GM23338 (cell line): ENCODE data around the gene ADPGK. TPM values are rescaled to one million over a fixed set of nuclear protein-coding genes. Genes with fewer than 3 reads are reported as not detected.

Source experiments
- ATAC-seq: fragments of 200-7000 bp; cut with Tn5 transposase; 3 replicates; pipeline ENCODE4 v1.9.1; 2020
- DNase-seq: peaks from one replicate; pipeline ENCODE4 v3.0.0-alpha.2; 2015; ENCODE audit warnings: low spot score
- H2AFZ ChIP-seq: fragments of 200-600 bp; sonication (generic); 2 replicates; pipeline ENCODE4 v1.8.0; 2016; ENCODE audit warnings: antibody characterized with exemption, mild to moderate bottlenecking, moderate library complexity
- H3F3A ChIP-seq: fragments of 200-600 bp; sonication (generic); replicated peaks from 2 replicates; pipeline ENCODE4 v1.8.0; 2017; ENCODE audit warnings: antibody characterized with exemption, mixed run types, low read depth
- H3K27ac ChIP-seq: fragments of 200-600 bp; sonication (generic); 2 replicates; pipeline ENCODE4 v1.6.1; 2016; ENCODE audit warnings: low read depth
- H3K27me3 ChIP-seq: fragments of 200-600 bp; sonication (generic); 2 replicates; pipeline ENCODE4 v1.8.0; 2016; ENCODE audit warnings: mild to moderate bottlenecking, mixed run types, moderate library complexity; ENCODE audit not compliant: insufficient read depth
- H3K36me3 ChIP-seq: fragments of 200-600 bp; sonication (generic); 2 replicates; pipeline ENCODE4 v1.8.0; 2016; ENCODE audit warnings: mild to moderate bottlenecking; ENCODE audit not compliant: insufficient read depth
- H3K4me1 ChIP-seq: fragments of 200-600 bp; sonication (generic); 2 replicates; pipeline ENCODE4 v1.8.0; 2016; ENCODE audit warnings: mild to moderate bottlenecking, moderate library complexity; ENCODE audit not compliant: insufficient read depth
- H3K4me2 ChIP-seq: fragments of 200-600 bp; sonication (generic); 2 replicates; pipeline ENCODE4 v1.7.1; 2017; ENCODE audit warnings: mixed run types
- H3K4me3 ChIP-seq: fragments of 200-600 bp; sonication (generic); 2 replicates; pipeline ENCODE4 v1.6.1; 2016; ENCODE audit warnings: mixed run types
- H3K79me2 ChIP-seq: fragments of 200-600 bp; sonication (generic); replicated peaks from 2 replicates; pipeline ENCODE4 v1.8.0; 2017; ENCODE audit warnings: mild to moderate bottlenecking; ENCODE audit not compliant: insufficient read depth
- H3K9me2 ChIP-seq: fragments of 200-600 bp; sonication (generic); 2 replicates; pipeline ENCODE4 v1.8.0; 2017; ENCODE audit not compliant: insufficient read depth
- H4K20me1 ChIP-seq: fragments of 200-600 bp; sonication (generic); replicated peaks from 2 replicates; pipeline ENCODE4 v1.8.0; 2017; ENCODE audit warnings: mild to moderate bottlenecking; ENCODE audit not compliant: insufficient read depth
- H3K27ac Mint-ChIP-seq: 2 replicates; pipeline ENCODE4 v1.8.0; 2020; ENCODE audit warnings: inconsistent platforms, mild to moderate bottlenecking, moderate library complexity, mixed read lengths
- H3K27me3 Mint-ChIP-seq: 3 replicates; pipeline ENCODE4 v1.8.0; 2022; ENCODE audit warnings: low read depth, mild to moderate bottlenecking, moderate library complexity, mixed read lengths, inconsistent platforms; ENCODE audit not compliant: insufficient read depth, poor library complexity
- H3K36me3 Mint-ChIP-seq: 3 replicates; pipeline ENCODE4 v1.8.0; 2021; ENCODE audit warnings: low read depth, mild to moderate bottlenecking, inconsistent platforms, moderate library complexity, mixed read lengths
- H3K4me1 Mint-ChIP-seq: 3 replicates; pipeline ENCODE4 v1.8.0; 2020; ENCODE audit warnings: mild to moderate bottlenecking, inconsistent platforms, mixed read lengths
- H3K4me3 Mint-ChIP-seq: 3 replicates; pipeline ENCODE4 v1.8.0; 2021; ENCODE audit warnings: moderate library complexity, mild to moderate bottlenecking, inconsistent platforms, mixed read lengths
- H3K9me3 Mint-ChIP-seq: 3 replicates; pipeline ENCODE4 v1.8.0; 2020; ENCODE audit warnings: moderate library complexity, mild to moderate bottlenecking, inconsistent platforms, mixed read lengths
- CREB1 ChIP-seq: fragments of 250-450 bp; sonication (Bioruptor Pico); IDR thresholded peaks from 2 replicates; pipeline ENCODE4 v1.5.0; 2020; ENCODE audit warnings: low read depth, mild to moderate bottlenecking, moderate library complexity
- CTCF ChIP-seq, 2 experiments: fragments of 200-600 bp in 1 of 2; sonication (generic) in 1 of 2; conservative IDR thresholded peaks; 2 replicates each; pipeline versions ENCODE4 v1.5.1 to v1.6.1; 2016 to 2017; ENCODE audit warnings: antibody characterized with exemption in 2 of 2, low read depth in 2 of 2, mild to moderate bottlenecking in 2 of 2, moderate library complexity in 1 of 2
- ETS1 ChIP-seq: IDR thresholded peaks from 2 replicates; pipeline ENCODE4 v1.6.1; 2016; ENCODE audit warnings: antibody characterized with exemption
- EZH2 ChIP-seq: fragments of 200-600 bp; sonication (generic); IDR thresholded peaks from one replicate; pipeline ENCODE4 v1.8.0; 2017; ENCODE audit warnings: antibody characterized with exemption, mild to moderate bottlenecking, low read depth; ENCODE audit not compliant: unreplicated experiment
- EZH2phosphoT487 ChIP-seq: fragments of 200-600 bp; sonication (generic); IDR thresholded peaks from one replicate; pipeline ENCODE4 v1.8.1; 2018; ENCODE audit warnings: antibody characterized with exemption; ENCODE audit not compliant: unreplicated experiment
- JUNB ChIP-seq: IDR thresholded peaks from one replicate; pipeline ENCODE4 v1.6.1; 2016; ENCODE audit warnings: antibody characterized with exemption; ENCODE audit not compliant: unreplicated experiment
- NANOG ChIP-seq: IDR thresholded peaks from 2 replicates; pipeline ENCODE4 v1.6.1; 2016; ENCODE audit warnings: antibody characterized with exemption, borderline replicate concordance
- POLR2AphosphoS5 ChIP-seq: IDR thresholded peaks from 2 replicates; pipeline ENCODE4 v1.6.1; 2016; ENCODE audit warnings: antibody characterized with exemption, low read depth
- REST ChIP-seq: IDR thresholded peaks from one replicate; pipeline ENCODE4 v1.6.1; 2018; ENCODE audit warnings: antibody characterized with exemption; ENCODE audit not compliant: unreplicated experiment
- STAT1 ChIP-seq: IDR thresholded peaks from one replicate; pipeline ENCODE4 v1.6.1; 2016; ENCODE audit warnings: antibody characterized with exemption; ENCODE audit not compliant: unreplicated experiment
- ZNF114 ChIP-seq: fragments of 250-450 bp; sonication (Bioruptor Pico); IDR thresholded peaks from 2 replicates; pipeline ENCODE4 v1.5.0; 2020; ENCODE audit warnings: mild to moderate bottlenecking, moderate library complexity
- ZNF331 ChIP-seq: fragments of 250-450 bp; sonication (Bioruptor Pico); IDR thresholded peaks from 2 replicates; pipeline ENCODE4 v1.5.0; 2020; ENCODE audit warnings: low read depth, mild to moderate bottlenecking, moderate library complexity
- ZNF462 ChIP-seq: fragments of 250-450 bp; sonication (Bioruptor Pico); IDR thresholded peaks from 2 replicates; pipeline ENCODE4 v1.5.0; 2020; ENCODE audit warnings: mild to moderate bottlenecking, moderate library complexity
- polyA plus RNA-seq: library from polyadenylated mRNA; unstranded; fragments of >200 nt; fragmentation: Nextera tagmentation; extraction: Ambion mirVana; gene quantifications from 2 replicates; pipeline ENCODE4 v1.2.1, GENCODE V29; 2016
- total RNA-seq: library from RNA; depleted of rRNA; stranded (reverse); fragments of >200 nt; shearing (Covaris generic); gene quantifications from 2 replicates; pipeline ENCODE4 v1.2.3, GENCODE V29; 2014

The ADPGK gene
- total and polyA plus RNA-seq, 2 experiments from 2014 or later: 21.5 to 57.0 TPM

- H3K4me1 ChIP-seq: peaks cover 15% of the 10 kb centered on the region
- Mint-ChIP-seq H3K27ac (no peak overlapping the region), H3K27me3 (no peaks in the 10 kb centered on the region), H3K36me3 (no peaks in the 10 kb centered on the region; the same call in 2 of the 3 replicates), H3K4me3 (no peak overlapping the region), H3K9me3 (no peaks in the 10 kb centered on the region), H3K4me1 (peaks cover 11% of the 10 kb centered on the region)
- H4K20me1 ChIP-seq: no peaks in the 10 kb centered on the region; the same call in 1 of the 2 replicates
- peak overlapping the region; percentile 38; the same call in 1 of the 2 replicates for H2AFZ ChIP-seq
- no peak overlapping the region for H3K4me3 ChIP-seq
- no peaks in the 10 kb centered on the region for H3K27me3 ChIP-seq
- H3K4me2 ChIP-seq: no peak overlapping the region
- H3K36me3 ChIP-seq: no peaks in the 10 kb centered on the region
- no peak for TF ChIP-seq ZNF331 (CRISPR knock-in tag)
- no peak for TF ChIP-seq JUNB
- TF ChIP-seq STAT1: no peak
- no peak for TF ChIP-seq CTCF (conservative IDR thresholded peaks at IDR 0.05; ENCODE audit: low read depth in 2 of 2)
- TF ChIP-seq ETS1: no peak
- no peak for TF ChIP-seq POLR2AphosphoS5
- TF ChIP-seq ZNF462 (CRISPR knock-in tag): no peak
- no peak for TF ChIP-seq ZNF114
- no peak for TF ChIP-seq CREB1 (CRISPR knock-in tag)
- no peak for TF ChIP-seq REST
- no peak for TF ChIP-seq NANOG
- no peak for TF ChIP-seq EZH2phosphoT487
- TF ChIP-seq EZH2: no peak
- peaks cover 20% of the 10 kb centered on the region for H3K79me2 ChIP-seq
- ATAC-seq (no peak), DNase-seq (no peak)
- H3F3A ChIP-seq: peaks cover 5% of the 10 kb centered on the region; the same call in 1 of the 2 replicates
- no peaks in the 10 kb centered on the region for H3K9me2 ChIP-seq
- no peak overlapping the region for H3K27ac ChIP-seq
Measured at GRCh38 chr15:72786242-72786641, 2.7 kb upstream of the ADPGK start.
